ENCODE results near the gene ITK. TPM values are rescaled to one million over a fixed set of nuclear protein-coding genes. Genes with fewer than 3 reads are reported as not detected.

The ITK gene
- total RNA-seq, 1 donor from 2014 or later = not detected

GRCh38 chr5:157177953-157178352 is 2.7 kb upstream of the ITK start:
- Mint-ChIP-seq H3K4me1 (no peaks in the 10 kb centered on the region), H3K27ac (no peak overlapping the region), H3K36me3 (no peaks in the 10 kb centered on the region), H3K27me3 (ENCODE audit: insufficient read depth, low read depth) (peaks cover 2% of the 10 kb centered on the region), H3K9me3 (peaks cover 3% of the 10 kb centered on the region), H3K4me3 (no peak overlapping the region)
- Histone ChIP-seq H3K79me2 (ENCODE audit: low read depth) (no peaks in the 10 kb centered on the region), H2AFZ (replicated peaks) (no peak overlapping the region), H3K4me3 (no peak overlapping the region), H3K4me1 (no peaks in the 10 kb centered on the region), H3K27me3 (peaks cover 36% of the 10 kb centered on the region), H3K27ac (no peak overlapping the region), H3K9me3 (ENCODE audit: low read depth) (no peaks in the 10 kb centered on the region), H3K9ac (no peak overlapping the region), H3K36me3 (no peaks in the 10 kb centered on the region), H4K20me1 (ENCODE audit: low read depth) (no peaks in the 10 kb centered on the region), H3F3A (ENCODE audit: low read depth) (no peaks in the 10 kb centered on the region), H3K4me2 (no peak overlapping the region)
- no peak for DNase-seq (ENCODE audit: low spot score)
- no peak for TF ChIP-seq CTCF (IDR thresholded peaks at IDR 0.05)
- TF ChIP-seq EZH2 (IDR thresholded peaks at IDR 0.05) = no peak
- no peak for TF ChIP-seq EZH2phosphoT487 (IDR thresholded peaks at IDR 0.05)

DNA sequence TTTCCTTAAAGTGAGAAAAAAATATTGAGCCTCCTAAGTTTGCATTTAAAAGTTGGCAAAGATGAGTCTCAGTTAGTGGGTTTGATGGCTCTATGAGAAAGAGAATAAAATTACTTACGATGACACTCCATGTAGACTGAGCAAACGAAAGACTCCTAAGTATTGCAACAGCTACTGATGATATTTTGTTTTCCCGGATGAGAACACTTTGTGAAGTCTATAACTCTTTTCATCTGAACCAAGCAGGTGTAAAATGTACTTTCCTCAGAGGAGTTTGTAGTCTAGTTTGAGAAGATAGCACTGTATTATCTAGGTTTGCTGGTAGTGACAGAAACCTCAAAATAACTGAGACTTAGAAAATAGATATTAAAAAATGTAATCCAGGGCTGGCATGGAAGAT is 1.7 kb upstream of the ITK start:
- H3K4me1 Mint-ChIP-seq = no peaks in the 10 kb centered on the region

DNA sequence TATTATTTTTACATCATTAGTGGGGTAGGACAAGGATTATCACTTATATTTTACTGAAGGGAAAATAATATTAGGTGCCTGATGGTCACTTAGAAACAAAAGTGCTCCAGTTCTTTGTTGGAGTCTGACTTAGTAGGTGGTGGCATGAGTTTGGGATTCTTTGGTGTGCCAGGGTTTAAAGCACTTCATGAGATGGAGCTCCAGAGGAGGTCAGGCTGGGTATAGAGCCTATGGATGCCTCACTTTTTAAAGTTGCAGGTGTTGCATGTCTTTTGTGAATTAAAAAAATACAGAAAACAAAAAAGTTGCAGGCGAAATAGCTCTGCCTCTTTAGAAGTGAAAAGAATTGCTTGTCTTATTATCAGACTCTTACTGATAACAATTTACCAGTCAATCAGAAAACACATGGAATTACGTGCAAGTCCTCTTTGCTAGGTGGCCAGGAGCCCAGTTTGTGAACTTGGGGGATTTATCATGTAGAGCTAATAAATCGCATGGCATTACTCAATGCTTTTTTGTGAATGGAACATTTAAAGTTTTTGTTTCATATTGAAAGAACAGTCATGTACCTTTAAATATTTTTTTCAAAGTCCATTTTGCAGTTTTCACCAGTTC is 1.6 kb downstream of the ITK start:
- Histone ChIP-seq H3K4me1 (peaks cover 4% of the 10 kb centered on the region), H3K27me3 (peaks cover 79% of the 10 kb centered on the region), H3K9me3 (ENCODE audit: low read depth) (no peaks in the 10 kb centered on the region), H3K4me3 (no peak overlapping the region), H3K36me3 (no peaks in the 10 kb centered on the region), H3K9ac (no peak overlapping the region), H3K27ac (no peak overlapping the region), H4K20me1 (ENCODE audit: low read depth) (no peaks in the 10 kb centered on the region), H3F3A (ENCODE audit: low read depth) (no peaks in the 10 kb centered on the region), H3K4me2 (no peak overlapping the region), H3K79me2 (ENCODE audit: low read depth) (no peaks in the 10 kb centered on the region), H2AFZ (replicated peaks) (no peak overlapping the region)
- Mint-ChIP-seq H3K27ac (no peak overlapping the region), H3K4me1 (peaks cover 1% of the 10 kb centered on the region), H3K27me3 (ENCODE audit: insufficient read depth, low read depth) (peaks cover 2% of the 10 kb centered on the region), H3K4me3 (no peak overlapping the region), H3K36me3 (no peaks in the 10 kb centered on the region), H3K9me3 (peaks cover 3% of the 10 kb centered on the region)
- TF ChIP-seq CTCF (IDR thresholded peaks at IDR 0.05) (no peak), EZH2phosphoT487 (IDR thresholded peaks at IDR 0.05) (no peak), EZH2 (IDR thresholded peaks at IDR 0.05) (no peak)
- DNase-seq (ENCODE audit: low spot score) = no peak

More for the DNA sequence above, 1.7 kb upstream of the ITK start:
- no peak overlapping the region for H3K9ac ChIP-seq
- H3K36me3 Mint-ChIP-seq = no peaks in the 10 kb centered on the region
- no peak overlapping the region for H3K27ac ChIP-seq
- H3K27me3 Mint-ChIP-seq (ENCODE audit: insufficient read depth, low read depth) = peaks cover 2% of the 10 kb centered on the region
- H3K36me3 ChIP-seq = no peaks in the 10 kb centered on the region
- no peak for DNase-seq (ENCODE audit: low spot score)
- H3K27me3 ChIP-seq = peaks cover 46% of the 10 kb centered on the region
- no peak overlapping the region for H3K4me2 ChIP-seq
- H3K4me3 ChIP-seq = no peak overlapping the region
- no peak overlapping the region for H2AFZ ChIP-seq (replicated peaks)
- no peak overlapping the region for H3K27ac Mint-ChIP-seq
- peaks cover 3% of the 10 kb centered on the region for H3K9me3 Mint-ChIP-seq
- no peaks in the 10 kb centered on the region for H3K79me2 ChIP-seq (ENCODE audit: low read depth)
- no peaks in the 10 kb centered on the region for H3F3A ChIP-seq (ENCODE audit: low read depth)
- H3K4me3 Mint-ChIP-seq = no peak overlapping the region
- H4K20me1 ChIP-seq (ENCODE audit: low read depth) = no peaks in the 10 kb centered on the region
- TF ChIP-seq CTCF (IDR thresholded peaks at IDR 0.05) (no peak), EZH2phosphoT487 (IDR thresholded peaks at IDR 0.05) (no peak), EZH2 (IDR thresholded peaks at IDR 0.05) (no peak)
- no peaks in the 10 kb centered on the region for H3K4me1 ChIP-seq
- no peaks in the 10 kb centered on the region for H3K9me3 ChIP-seq (ENCODE audit: low read depth)
